Dedifferentiated amniotic fluid mesenchymal stem cell (primary cell): ENCODE results near the gene ZNF286A.
"Not testable (repeated sequence)": the region's sequence is repeated elsewhere in the genome, so short reads cannot be mapped to it uniquely, and the experiment has no call there.

Experiments
- DNase-seq: peaks from one replicate; pipeline ENCODE4 v3.0.0-alpha.2; 2016; ENCODE audit errors: extremely low spot score

The ZNF286A gene

GRCh38 chr17:15699413-15699924 is at the start of gene ZNF286A:
TSS of gene ZNF286A (plus strand) at chr17:15699752. CDS start at chr17:15700330, 578 bp downstream.
- DNase-seq, result peak; percentile 100

GRCh38 chr17:15649861-15650421 is 49.6 kb upstream of the ZNF286A start:
- peak; percentile 48 for DNase-seq

- DNase-seq, result no peak
Measured at GRCh38 chr17:15650741-15651582, 48.6 kb upstream of the ZNF286A start.

- peak; percentile 99 for DNase-seq
Measured at GRCh38 chr17:15651583-15652110, 47.9 kb upstream of the ZNF286A start.

DNA sequence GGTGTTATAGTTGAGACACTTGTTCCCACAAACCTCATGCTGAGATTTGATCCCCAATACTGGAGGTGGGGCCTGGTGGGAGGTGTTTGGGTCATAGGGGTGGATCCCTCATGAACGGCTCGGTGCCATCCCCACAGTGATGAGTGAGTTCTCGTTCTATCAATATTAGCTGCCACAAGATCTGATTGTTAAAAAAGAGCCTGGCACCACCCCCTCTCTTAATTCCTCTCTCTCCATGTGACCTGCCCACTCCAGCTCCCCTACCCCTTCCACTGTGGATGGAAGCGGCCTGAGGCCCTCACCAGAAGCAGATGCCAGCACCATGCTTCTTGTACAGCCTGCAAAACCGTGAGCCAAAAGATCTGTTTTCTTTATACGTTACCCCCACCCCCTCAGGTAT is 46.6 kb upstream of the ZNF286A start:
- DNase-seq, result no peak

GRCh38 chr17:15654401-15654800 is 45.2 kb upstream of the ZNF286A start:
- DNase-seq, result not testable (repeated sequence)

DNA sequence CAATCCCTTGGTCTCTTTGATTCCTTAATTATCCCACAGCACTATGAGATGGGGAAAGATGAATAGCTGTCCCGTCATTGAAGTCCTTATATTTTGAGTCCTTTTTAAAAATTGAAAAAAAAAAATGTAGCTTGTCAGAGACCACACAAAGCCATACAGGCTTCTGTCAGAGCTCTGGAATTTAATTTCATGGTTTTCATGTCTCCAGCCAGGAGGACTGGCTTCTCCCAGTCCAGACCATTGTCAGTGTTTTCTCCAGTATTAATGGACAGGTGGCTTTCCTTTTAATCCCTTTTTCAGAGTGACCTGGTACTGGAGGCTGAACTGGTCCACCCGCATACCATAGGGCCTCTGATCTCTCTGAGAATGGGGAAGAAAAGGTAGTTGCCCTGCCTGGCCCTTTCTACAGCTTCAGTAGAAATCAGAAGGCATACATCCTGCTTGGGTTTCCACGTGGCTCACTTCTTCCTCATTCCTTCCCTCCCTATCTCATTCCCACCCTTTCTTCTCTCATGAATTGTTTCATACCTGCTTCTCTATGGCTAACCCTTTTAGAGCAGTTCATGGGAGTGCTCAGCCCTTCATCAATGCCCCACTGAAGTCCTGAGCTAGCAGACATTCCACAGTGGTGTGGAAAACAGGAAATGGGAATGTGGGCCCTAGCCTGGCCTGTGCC is 44.5 kb upstream of the ZNF286A start:
- no peak for DNase-seq

- DNase-seq, result no peak
Measured at GRCh38 chr17:15657868-15658267, 41.7 kb upstream of the ZNF286A start.

GRCh38 chr17:15658296-15658695 is 41.3 kb upstream of the ZNF286A start:
- no peak for DNase-seq

DNA sequence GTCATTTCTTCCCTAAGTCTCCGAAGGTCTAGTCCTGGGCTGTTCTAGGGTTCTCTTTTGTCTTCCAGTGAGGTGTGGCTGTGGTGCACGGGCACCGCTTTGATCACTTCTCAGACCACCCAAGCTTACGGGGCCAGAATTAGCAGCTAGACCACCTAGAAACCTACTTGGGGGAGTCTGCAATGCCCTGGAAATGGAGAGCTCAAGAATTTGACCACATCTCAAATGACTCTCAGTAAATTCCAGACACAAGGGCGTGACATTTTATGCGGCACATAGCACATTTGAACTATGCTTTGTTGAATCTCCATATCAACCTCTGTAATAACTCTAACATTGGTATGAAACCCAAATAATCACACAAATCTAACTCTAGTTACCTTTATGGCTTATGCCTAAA is 40.3 kb upstream of the ZNF286A start:
- DNase-seq, result no peak

- no peak for DNase-seq
Measured at GRCh38 chr17:15659663-15660062, 39.9 kb upstream of the ZNF286A start.

- DNase-seq, result no peak
Measured at GRCh38 chr17:15660077-15660476, 39.5 kb upstream of the ZNF286A start.

- no peak for DNase-seq
Measured at GRCh38 chr17:15662681-15663080, 36.9 kb upstream of the ZNF286A start.

DNA sequence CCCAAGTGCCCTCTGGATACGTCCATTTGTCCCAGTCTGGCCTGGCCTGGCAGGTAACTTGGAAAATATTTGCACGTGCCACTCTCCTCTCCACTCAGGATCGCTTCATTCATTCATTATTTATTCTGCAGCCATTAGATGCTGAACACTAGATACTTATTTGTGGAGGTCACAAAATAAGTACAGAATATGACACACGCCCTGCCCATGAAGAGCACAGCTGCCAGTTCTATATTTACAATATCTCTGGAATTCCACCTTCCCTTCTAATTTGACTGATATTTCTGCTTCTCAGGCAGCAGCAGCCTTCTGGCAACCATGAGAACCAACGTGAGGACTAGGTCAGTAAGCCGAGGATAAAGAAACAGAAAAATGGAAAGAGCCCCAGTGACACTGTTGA is 36.4 kb upstream of the ZNF286A start:
- no peak for DNase-seq

- no peak for DNase-seq
Measured at GRCh38 chr17:15663691-15664090, 35.9 kb upstream of the ZNF286A start.

- DNase-seq, result not testable (repeated sequence)
Measured at GRCh38 chr17:15669526-15669925, 30.0 kb upstream of the ZNF286A start.

DNA sequence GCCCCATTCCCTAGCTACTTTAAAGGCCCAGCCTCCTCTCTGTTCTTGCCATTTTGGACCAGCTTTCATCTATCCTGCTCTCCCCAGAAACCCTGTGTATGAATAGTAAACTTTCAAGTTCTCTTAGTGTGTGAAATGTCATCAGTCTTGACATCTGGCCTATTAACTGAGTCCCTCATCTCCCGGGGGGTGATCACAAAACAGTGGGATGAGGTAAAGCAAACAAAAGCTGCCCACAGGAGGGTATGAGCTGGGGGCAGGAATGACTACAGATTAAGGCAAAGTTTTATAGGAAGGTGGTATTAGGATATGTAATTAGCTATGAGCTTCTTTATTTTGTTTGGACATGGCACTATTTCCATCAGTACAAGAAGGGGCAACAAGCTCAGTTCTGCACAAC is 24.9 kb upstream of the ZNF286A start:
- DNase-seq, result not testable (repeated sequence)

GRCh38 chr17:15675991-15676390 is 23.6 kb upstream of the ZNF286A start:
- not testable (repeated sequence) for DNase-seq

DNA sequence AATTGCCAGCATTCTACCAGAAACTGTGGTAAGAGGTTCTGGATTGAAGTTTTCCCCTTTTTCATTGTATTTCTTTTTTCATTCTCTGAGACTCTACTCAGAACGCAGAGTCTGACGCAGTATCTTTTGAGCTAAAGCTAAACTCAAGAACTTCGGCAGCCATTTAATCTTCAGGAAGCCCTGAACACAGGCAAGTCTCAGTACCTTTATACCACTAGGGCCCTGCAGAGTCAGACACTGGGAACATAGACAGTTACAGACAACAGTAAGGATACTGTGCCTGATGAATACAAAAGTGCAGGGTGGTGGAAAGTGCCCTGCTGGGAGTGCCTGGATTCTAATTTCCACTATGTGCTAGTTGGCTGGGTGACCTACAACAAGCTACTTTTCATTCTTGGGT is 16.4 kb upstream of the ZNF286A start:
- DNase-seq, result not testable (repeated sequence)

- peak; percentile 71 for DNase-seq
Measured at GRCh38 chr17:15683824-15684478, 15.6 kb upstream of the ZNF286A start, which contains the start of gene TRIM16. TSS of gene TRIM16 (minus strand) at chr17:15684311. CDS start at chr17:15651609, 32,702 bp downstream.

DNA sequence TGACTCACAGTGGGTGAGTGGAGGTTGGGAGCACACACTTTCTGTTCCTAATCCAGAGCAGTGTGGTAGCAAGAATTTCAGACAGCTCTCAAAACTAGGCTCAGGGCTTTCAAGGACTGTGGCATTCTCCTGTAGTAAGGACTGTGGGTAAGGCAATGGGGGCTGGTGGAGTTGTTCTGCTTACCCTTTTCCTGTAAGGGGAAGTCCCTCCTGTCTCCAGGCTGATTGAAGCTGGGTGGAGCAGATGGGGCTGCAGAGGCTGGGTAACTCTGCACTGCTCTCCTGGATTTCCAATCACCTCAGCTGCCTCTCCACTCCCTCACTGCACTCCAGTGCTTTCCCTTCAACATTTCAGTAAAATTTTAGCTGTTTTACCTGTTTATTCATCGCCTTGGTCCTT is 12.1 kb upstream of the ZNF286A start:
- DNase-seq, result not testable (repeated sequence)

GRCh38 chr17:15698967-15699366 is 585 bp upstream of the ZNF286A start:
- not testable (repeated sequence) for DNase-seq
